Tibial nerve (tissue), 4 donors: ENCODE measurements around the gene PDZD4. TPM values are rescaled to one million over a fixed set of nuclear protein-coding genes. Genes with fewer than 3 reads are reported as not detected.

Source experiments
- DNase-seq, 2 donors: peaks; one replicate each; pipeline ENCODE4 v3.0.0-alpha.2; 2019; ENCODE audit warnings: low spot score in 2 of 2
- H3K27ac ChIP-seq, 4 donors: fragments of 200-600 bp; sonication (generic) in 3 of 4; one replicate each; pipeline ENCODE4 v1.5.1; 2017 to 2019; ENCODE audit warnings: mild to moderate bottlenecking in 1 of 4
- H3K27me3 ChIP-seq, 2 donors: fragments of 200-600 bp; sonication (generic) in 1 of 2; one replicate each; pipeline versions ENCODE4 v1.5.1 to v1.6.0; 2017 to 2019
- H3K36me3 ChIP-seq, 3 donors: fragments of 200-600 bp; sonication (generic); one replicate each; pipeline ENCODE4 v1.5.1; 2018 to 2019
- H3K4me1 ChIP-seq, 4 donors: fragments of 200-600 bp; sonication (generic) in 3 of 4; one replicate each; pipeline ENCODE4 v1.5.1; 2017 to 2019
- H3K4me3 ChIP-seq, 4 donors: fragments of 200-600 bp; sonication (generic) in 3 of 4; one replicate each; pipeline ENCODE4 v1.5.1; 2017 to 2019; ENCODE audit warnings: mild to moderate bottlenecking in 1 of 4, moderate library complexity in 1 of 4
- H3K9me3 ChIP-seq, 4 donors: fragments of 200-600 bp; sonication (generic) in 3 of 4; one replicate each; pipeline ENCODE4 v1.5.1; 2017 to 2019
- CTCF ChIP-seq, 5 experiments: fragments of 200-600 bp in 3 of 5; fragments of 450-650 bp in 2 of 5; sonication (generic) in 3 of 5; IDR thresholded peaks; one replicate each; pipeline ENCODE4 v1.5.1; 2016 to 2019; ENCODE audit warnings: antibody characterized with exemption in 5 of 5, mild to moderate bottlenecking in 3 of 5, moderate library complexity in 2 of 5
- EP300 ChIP-seq, 2 donors: sonication (generic); formaldehyde crosslinking; IDR thresholded peaks; one replicate each; pipeline ENCODE4 v1.6.1; 2017; ENCODE audit warnings: antibody characterized with exemption in 2 of 2, mild to moderate bottlenecking in 1 of 2
- POLR2A ChIP-seq, 2 donors: fragments of 450-650 bp; IDR thresholded peaks; one replicate each; pipeline ENCODE4 v1.6.1; 2017; ENCODE audit warnings: antibody characterized with exemption in 2 of 2, mild to moderate bottlenecking in 2 of 2, moderate library complexity in 2 of 2
- WGBS, 2 donors: methylation state at CpG; one replicate each; pipeline ENCODE4 v1.1.5; 2018; 5-methylcytosine and 5-hydroxymethylcytosine counted together
- total RNA-seq, 4 donors: library from RNA; depleted of rRNA; stranded (reverse); fragments of >200 nt; gene quantifications; one replicate each; pipeline ENCODE4 v1.1.0, GENCODE V29; 2016

PDZD4 gene
- total RNA-seq, 4 donors from 2014 or later = 19.9 to 24.6 (median 21.2) TPM

- TF ChIP-seq CTCF (IDR thresholded peaks at IDR 0.05) (no peak), POLR2A (IDR thresholded peaks at IDR 0.05) (no peak), EP300 (IDR thresholded peaks at IDR 0.05) (no peak)
Measured at GRCh38 chrX:153766871-153767673, 63.3 kb downstream of the PDZD4 start.

GRCh38 chrX:153766098-153766817, 64.1 kb downstream of the PDZD4 start:
- 31 to 59% methylated on average over 8 to 21 of the region's 21 CpGs for WGBS, 2 donors
- TF ChIP-seq EP300 (IDR thresholded peaks at IDR 0.05) (peak in 1 of 2 donors; percentile 47), POLR2A (IDR thresholded peaks at IDR 0.05) (no peak), CTCF (IDR thresholded peaks at IDR 0.05) (no peak)

More at GRCh38 chrX:153766871-153767673, 63.3 kb downstream of the PDZD4 start:
- no peaks in the 10 kb centered on the region for H3K9me3 ChIP-seq
- WGBS, 2 donors = 49 to 81% methylated on average over 28 to 45 of the region's 56 CpGs
- H3K27ac ChIP-seq = peak overlapping the region in 3 of 4 donors; percentile 59 to 82 (median 78)
- peak overlapping the region; percentile 9 to 48 (median 24) for H3K4me3 ChIP-seq
- peaks cover 0 to 31% (median 3%) of the 10 kb centered on the region in 4 donors for H3K4me1 ChIP-seq
- no peaks in the 10 kb centered on the region for H3K27me3 ChIP-seq
- no peaks in the 10 kb centered on the region for H3K36me3 ChIP-seq
- no peak for DNase-seq

GRCh38 chrX:153765138-153766079, 64.9 kb downstream of the PDZD4 start:
- Histone ChIP-seq H3K27me3 (no peaks in the 10 kb centered on the region), H3K4me3 (peak overlapping the region; percentile 23 to 48 (median 34)), H3K27ac (peak overlapping the region in 3 of 4 donors; percentile 42 to 86 (median 82)), H3K9me3 (no peaks in the 10 kb centered on the region), H3K36me3 (no peaks in the 10 kb centered on the region), H3K4me1 (peaks cover 0 to 26% (median 3%) of the 10 kb centered on the region in 4 donors)
- DNase-seq = no peak
- 42 to 70% methylated on average over 14 to 23 of the region's 27 CpGs for WGBS, 2 donors
- TF ChIP-seq EP300 (IDR thresholded peaks at IDR 0.05) (peak in 1 of 2 donors; percentile 79), POLR2A (IDR thresholded peaks at IDR 0.05) (peak in 1 of 2 donors; percentile 9), CTCF (IDR thresholded peaks at IDR 0.05) (no peak)

More at GRCh38 chrX:153766098-153766817, 64.1 kb downstream of the PDZD4 start:
- no peak for DNase-seq
- H3K4me1 ChIP-seq = peaks cover 0 to 26% (median 3%) of the 10 kb centered on the region in 4 donors
- H3K27ac ChIP-seq = peak overlapping the region in 3 of 4 donors; percentile 42 to 86 (median 82)
- no peaks in the 10 kb centered on the region for H3K9me3 ChIP-seq
- H3K4me3 ChIP-seq = peak overlapping the region; percentile 23 to 48 (median 34)
- no peaks in the 10 kb centered on the region for H3K27me3 ChIP-seq
- H3K36me3 ChIP-seq = no peaks in the 10 kb centered on the region

GRCh38 chrX:153764786-153765137, 65.6 kb downstream of the PDZD4 start:
- H3K27me3 ChIP-seq = no peaks in the 10 kb centered on the region
- H3K27ac ChIP-seq = peak overlapping the region in 3 of 4 donors; percentile 8 to 82 (median 60)
- peak overlapping the region in 3 of 4 donors; percentile 9 to 48 (median 12) for H3K4me3 ChIP-seq
- no peak for TF ChIP-seq POLR2A (IDR thresholded peaks at IDR 0.05)
- TF ChIP-seq CTCF (IDR thresholded peaks at IDR 0.05) = no peak
- no peak for TF ChIP-seq EP300 (IDR thresholded peaks at IDR 0.05)
- WGBS, 2 donors = 49 to 59% methylated on average over 2 to 5 of the region's 7 CpGs
- DNase-seq = no peak
- no peaks in the 10 kb centered on the region for H3K9me3 ChIP-seq
- peaks cover 0 to 26% (median 2%) of the 10 kb centered on the region in 4 donors for H3K4me1 ChIP-seq
- no peaks in the 10 kb centered on the region for H3K36me3 ChIP-seq
